SIG-M5 treated with dmso at 0.1 percent for 504 hours (cell line): ENCODE measurements around the gene SLC17A7.

Experiments
- DNase-seq: peaks from one replicate; lab custom pipeline; 2025; ENCODE audit not compliant: unreplicated experiment; lab: John Stamatoyannopoulos, UW

SLC17A7 gene

GRCh38 chr19:49411681-49412326 lies 29.5 kb downstream of the SLC17A7 start:
- DNase-seq = no peak

- peak; percentile 56 for DNase-seq
Observed at GRCh38 chr19:49409441-49410029, 31.8 kb downstream of the SLC17A7 start.

- no peak for DNase-seq
Observed at GRCh38 chr19:49408816-49409440, 32.4 kb downstream of the SLC17A7 start.

GRCh38 chr19:49407482-49408015 lies 33.8 kb downstream of the SLC17A7 start:
- DNase-seq = no peak

- no peak for DNase-seq
Observed at GRCh38 chr19:49407079-49407478, 34.2 kb downstream of the SLC17A7 start.

GRCh38 chr19:49403404-49404187 lies 37.7 kb downstream of the SLC17A7 start:
- DNase-seq = no peak

GRCh38 chr19:49400029-49400428 lies 41.3 kb downstream of the SLC17A7 start:
- DNase-seq = no peak

GRCh38 chr19:49398931-49399330 lies 42.4 kb downstream of the SLC17A7 start:
- no peak for DNase-seq

- DNase-seq = no peak
Observed at GRCh38 chr19:49398001-49398615, 43.2 kb downstream of the SLC17A7 start.

- no peak for DNase-seq
Observed at GRCh38 chr19:49396738-49397505, 44.4 kb downstream of the SLC17A7 start.

GRCh38 chr19:49395581-49396407 lies 45.5 kb downstream of the SLC17A7 start:
- DNase-seq = no peak

- DNase-seq = no peak
Observed at GRCh38 chr19:49393881-49394280, 47.4 kb downstream of the SLC17A7 start.

- peak; percentile 56 for DNase-seq
Observed at GRCh38 chr19:49391581-49392399, 49.5 kb downstream of the SLC17A7 start.

- DNase-seq = no peak
Observed at GRCh38 chr19:49390929-49391359, 50.4 kb downstream of the SLC17A7 start.

GRCh38 chr19:49390131-49390928 lies 51.0 kb downstream of the SLC17A7 start:
- no peak for DNase-seq

GRCh38 chr19:49389406-49389805 lies 51.9 kb downstream of the SLC17A7 start:
- no peak for DNase-seq

GRCh38 chr19:49387936-49388372 lies 53.4 kb downstream of the SLC17A7 start, which contains the start of gene KASH5:
TSS of gene KASH5 (plus strand) at chr19:49388249. CDS start at chr19:49390884, 2,635 bp downstream.
- DNase-seq = no peak
